ENCODE data around the gene TRPV6. TPM values are rescaled to one million over a fixed set of nuclear protein-coding genes. Genes with fewer than 3 reads are reported as not detected.

Gene TRPV6
- polyA plus RNA-seq, 1 donor from 2014 or later, result 0.30 TPM

- Histone ChIP-seq H2AFZ (ENCODE audit: low read depth, low read length) (no peak overlapping the region), H3K36me3 (ENCODE audit: insufficient read depth, low read length) (no peaks in the 10 kb centered on the region), H3K4me2 (ENCODE audit: low read length) (no peak overlapping the region), H3K27me3 (ENCODE audit: insufficient read depth, low read depth, low read length) (no peaks in the 10 kb centered on the region), H3K27ac (ENCODE audit: low read length) (no peak overlapping the region), H3K9me2 (ENCODE audit: insufficient read depth, low read length) (no peaks in the 10 kb centered on the region), H3K79me2 (replicated peaks; ENCODE audit: insufficient read depth, low read length) (no peaks in the 10 kb centered on the region), H3K4me3 (ENCODE audit: low read length) (no peak overlapping the region), H3K9ac (ENCODE audit: low read length) (no peak overlapping the region), H3K9me3 (ENCODE audit: low read length) (no peaks in the 10 kb centered on the region), H4K20me1 (ENCODE audit: insufficient read depth) (no peaks in the 10 kb centered on the region), H3F3A (ENCODE audit: insufficient read depth, low read length, poor library complexity, severe bottlenecking) (no peaks in the 10 kb centered on the region)
- TF ChIP-seq REST (IDR thresholded peaks at IDR 0.05; ENCODE audit: borderline replicate concordance) (no peak), CTCF (IDR thresholded peaks at IDR 0.05; ENCODE audit: poor library complexity, severe bottlenecking) (no peak), TAF1 (IDR thresholded peaks at IDR 0.05; ENCODE audit: low read depth) (no peak), SMC3 (conservative IDR thresholded peaks at IDR 0.05; ENCODE audit: poor library complexity) (no peak), MXI1 (conservative IDR thresholded peaks at IDR 0.05; ENCODE audit: poor library complexity, severe bottlenecking) (no peak), POLR2AphosphoS5 (IDR thresholded peaks at IDR 0.05) (no peak), EZH2 (IDR thresholded peaks at IDR 0.05; ENCODE audit: borderline replicate concordance, insufficient read depth, low read length, poor library complexity, severe bottlenecking) (no peak), RAD21 (conservative IDR thresholded peaks at IDR 0.05) (no peak), EP300 (conservative IDR thresholded peaks at IDR 0.05; ENCODE audit: poor library complexity, severe bottlenecking) (no peak)
Observed at GRCh38 chr7:142868986-142869415, 16.5 kb downstream of the TRPV6 start.

- Histone ChIP-seq H3K4me3 (ENCODE audit: low read length) (no peak overlapping the region), H3K27me3 (ENCODE audit: insufficient read depth, low read depth, low read length) (no peaks in the 10 kb centered on the region), H3K4me2 (ENCODE audit: low read length) (no peak overlapping the region), H3K79me2 (replicated peaks; ENCODE audit: insufficient read depth, low read length) (no peaks in the 10 kb centered on the region), H3K9ac (ENCODE audit: low read length) (no peak overlapping the region), H4K20me1 (ENCODE audit: insufficient read depth) (no peaks in the 10 kb centered on the region), H3K36me3 (ENCODE audit: insufficient read depth, low read length) (no peaks in the 10 kb centered on the region), H3F3A (ENCODE audit: insufficient read depth, low read length, poor library complexity, severe bottlenecking) (no peaks in the 10 kb centered on the region), H2AFZ (ENCODE audit: low read depth, low read length) (no peak overlapping the region), H3K27ac (ENCODE audit: low read length) (no peak overlapping the region), H3K9me3 (ENCODE audit: low read length) (no peaks in the 10 kb centered on the region), H3K9me2 (ENCODE audit: insufficient read depth, low read length) (no peaks in the 10 kb centered on the region)
- TF ChIP-seq EP300 (conservative IDR thresholded peaks at IDR 0.05; ENCODE audit: poor library complexity, severe bottlenecking) (no peak), REST (IDR thresholded peaks at IDR 0.05; ENCODE audit: borderline replicate concordance) (no peak), MXI1 (conservative IDR thresholded peaks at IDR 0.05; ENCODE audit: poor library complexity, severe bottlenecking) (no peak)
Observed at GRCh38 chr7:142868188-142868985, 17.2 kb downstream of the TRPV6 start.
